ENCODE results near the gene MAN1C1.

MAN1C1 gene

GRCh38 chr1:25744636-25745425, 128.2 kb downstream of the MAN1C1 start:
- no peak for DNase-seq

DNA sequence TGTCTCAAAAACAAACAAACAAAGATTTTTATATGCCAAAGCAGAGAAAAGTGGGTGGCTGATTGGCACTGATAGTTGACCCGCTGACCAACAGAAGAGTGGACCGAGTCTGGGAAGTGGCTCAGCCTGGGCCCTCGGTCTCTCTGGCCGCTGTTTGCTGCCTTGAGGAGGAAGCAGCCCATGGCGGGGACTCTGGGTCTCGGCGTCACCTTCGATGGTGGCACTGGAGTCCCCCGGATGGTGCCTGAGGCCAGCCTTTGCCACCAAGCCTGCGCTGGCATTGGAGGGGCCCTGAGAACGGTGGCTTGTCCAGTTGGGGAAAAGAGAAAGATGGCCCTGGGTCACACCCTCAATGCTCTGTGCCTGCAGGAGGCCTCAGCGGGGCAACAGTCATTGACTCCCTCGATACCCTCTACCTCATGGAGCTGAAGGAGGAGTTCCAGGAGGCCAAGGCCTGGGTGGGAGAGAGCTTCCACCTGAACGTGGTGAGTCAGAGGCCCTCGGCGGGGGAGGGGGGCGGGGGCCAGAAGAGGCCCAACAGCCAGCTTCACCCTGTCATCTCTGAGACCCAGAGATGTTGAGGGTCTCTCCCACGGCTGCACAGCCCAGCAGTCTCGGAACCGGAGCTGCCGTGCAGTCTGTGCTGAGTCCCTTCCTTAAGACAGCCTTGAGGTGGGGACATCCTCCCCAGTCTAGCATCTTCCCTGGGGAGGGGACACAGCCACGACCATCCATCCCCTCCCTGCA, 129.9 kb downstream of the MAN1C1 start:
- DNase-seq: no peak

DNA sequence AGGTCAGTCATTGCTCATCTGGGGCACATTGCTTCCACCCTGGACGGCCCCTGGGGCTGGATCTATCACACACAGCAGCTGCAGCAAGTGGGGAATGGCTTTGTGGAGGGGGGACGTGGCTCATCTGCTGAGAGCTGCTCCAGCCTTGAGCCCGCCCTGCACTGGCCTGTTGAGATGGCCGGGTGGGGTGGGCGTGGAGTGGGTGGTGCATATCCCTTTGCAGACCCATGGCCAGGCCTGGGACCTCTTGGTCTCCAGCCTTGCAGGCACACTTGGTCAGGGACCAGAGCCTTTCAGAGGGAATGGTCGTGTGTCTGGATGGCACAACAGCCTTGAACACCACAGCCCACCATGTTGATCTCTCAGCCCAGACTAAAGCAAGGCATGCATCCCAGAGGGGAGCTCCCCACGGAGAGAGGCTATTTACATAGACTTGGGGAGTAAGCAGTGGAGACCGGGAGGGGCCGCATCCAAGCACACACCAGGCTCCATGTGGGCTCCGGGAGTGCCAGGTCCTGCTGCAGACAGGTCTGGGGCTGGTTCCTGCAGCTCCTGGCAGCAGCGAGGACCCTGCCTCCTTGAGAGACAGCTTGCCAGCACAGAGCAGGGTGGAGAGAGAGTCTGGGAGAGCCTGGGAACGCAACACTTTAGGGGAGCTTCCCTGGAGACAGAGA, 130.6 kb downstream of the MAN1C1 start:
- no peak for DNase-seq

- no peak for DNase-seq
These were observed 132.1 kb downstream of the MAN1C1 start for GRCh38 chr1:25748531-25749205.

GRCh38 chr1:25750923-25751605, 134.5 kb downstream of the MAN1C1 start:
- DNase-seq: no peak

DNA sequence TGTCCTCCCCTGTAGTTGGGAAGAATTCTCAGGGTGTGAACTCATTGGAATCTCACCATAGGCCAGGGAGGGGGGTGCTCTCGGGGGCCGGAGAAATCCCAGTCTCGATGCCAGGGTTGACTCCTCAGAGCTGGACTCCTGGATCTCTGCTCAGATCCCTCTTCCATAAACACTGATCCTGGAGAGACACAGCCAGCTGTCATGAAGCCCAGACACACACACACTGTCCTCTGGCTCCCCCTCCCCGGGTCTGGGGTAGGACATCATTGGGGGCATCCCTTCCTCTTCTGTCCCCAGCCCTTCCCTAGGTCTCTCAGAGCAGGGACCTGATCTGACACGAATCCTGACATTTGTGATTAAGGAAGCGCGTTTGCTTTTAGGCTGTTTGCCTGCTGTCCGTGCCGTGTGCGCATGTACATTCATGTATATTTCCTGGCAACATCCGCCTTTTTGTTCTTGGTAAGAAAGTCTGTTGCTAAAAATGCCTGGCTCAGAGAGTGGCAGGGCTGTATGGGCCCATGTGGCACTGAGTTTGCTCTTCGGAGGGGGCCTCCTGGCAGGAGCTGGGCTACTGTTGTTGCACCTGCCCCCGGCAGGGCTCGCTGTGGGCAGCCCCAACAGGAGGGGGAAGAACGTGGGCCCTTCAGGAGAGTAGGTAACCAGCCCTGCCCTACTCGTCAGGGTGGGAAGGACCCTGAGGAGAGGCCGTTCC, 138.0 kb downstream of the MAN1C1 start:
- DNase-seq: peak; percentile 16

DNA sequence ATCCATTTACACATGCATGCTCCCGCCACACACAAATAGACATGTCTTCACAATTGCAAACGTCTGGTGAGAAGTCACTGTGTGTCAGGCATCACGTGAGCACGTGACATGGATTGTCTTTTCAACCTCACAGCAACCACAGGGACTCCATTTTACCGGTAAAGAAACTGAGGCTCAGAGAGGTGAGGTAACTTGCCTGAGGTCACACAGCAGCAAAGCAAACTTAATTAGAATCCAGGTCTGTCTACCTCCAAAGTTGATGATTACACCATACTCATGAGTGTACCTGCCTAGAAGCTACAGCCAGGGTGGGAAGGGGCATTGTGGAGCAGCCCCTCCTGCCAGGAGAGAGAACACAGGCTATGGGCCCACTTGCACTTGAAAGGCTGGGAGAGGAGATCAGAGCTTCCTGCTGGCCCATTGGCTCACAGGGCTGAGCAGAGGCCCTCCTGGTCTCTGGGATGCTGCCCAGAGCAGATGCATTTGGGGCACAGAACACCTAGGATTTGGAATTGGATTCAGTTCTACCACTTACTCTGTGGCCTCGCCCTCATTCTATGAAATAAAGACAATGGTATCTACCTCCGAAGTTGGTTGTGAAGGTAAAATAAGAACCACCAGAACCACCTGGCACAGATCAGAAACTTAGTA, 139.0 kb downstream of the MAN1C1 start:
- no peak for DNase-seq

DNA sequence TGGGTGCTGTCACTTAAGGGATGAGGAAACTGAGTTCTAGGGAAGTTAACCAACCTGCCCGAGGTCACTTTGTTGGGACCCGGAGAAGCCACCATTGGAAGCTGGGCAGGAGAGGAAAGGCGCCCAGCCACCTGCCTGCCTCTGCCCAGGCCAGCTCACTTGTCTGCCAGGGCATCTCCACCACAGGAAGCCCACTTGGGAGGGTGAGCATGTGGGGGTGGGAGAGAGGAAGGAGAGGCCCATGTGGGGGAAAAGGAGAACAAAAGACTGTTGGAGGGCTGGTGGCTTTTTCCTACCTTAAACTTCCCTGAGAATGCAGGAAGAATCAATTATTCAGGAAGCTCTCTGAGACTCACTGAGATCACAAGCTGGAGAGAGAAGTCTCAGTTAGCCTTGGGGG, 139.6 kb downstream of the MAN1C1 start:
- no peak for DNase-seq

GRCh38 chr1:25757151-25757845, 140.7 kb downstream of the MAN1C1 start:
- DNase-seq: no peak

- no peak for DNase-seq
These were observed 141.2 kb downstream of the MAN1C1 start for GRCh38 chr1:25757846-25758185.

GRCh38 chr1:25758466-25759070, 142.0 kb downstream of the MAN1C1 start:
- DNase-seq: no peak

GRCh38 chr1:25760122-25760719, 143.6 kb downstream of the MAN1C1 start:
- no peak for DNase-seq

DNA sequence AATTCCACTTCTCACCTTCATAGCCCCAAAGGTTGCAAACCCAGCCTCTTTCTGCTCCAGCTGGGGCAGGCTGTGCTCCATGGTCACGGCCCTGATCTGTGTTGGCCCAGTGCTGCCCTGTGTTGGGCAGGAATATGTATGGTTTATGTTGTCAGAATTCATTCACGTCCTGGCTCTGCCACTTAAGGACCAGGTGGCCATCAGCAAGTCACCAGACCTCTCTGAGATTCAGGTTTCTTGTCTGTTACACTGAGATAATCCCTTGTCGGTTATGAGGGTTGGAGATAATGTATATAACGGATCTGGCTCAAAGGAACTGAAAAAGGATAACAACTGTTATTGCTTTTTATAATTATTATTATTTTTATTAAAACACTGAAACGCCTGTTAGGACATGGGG, 144.3 kb downstream of the MAN1C1 start:
- no peak for DNase-seq

GRCh38 chr1:25763493-25763892, 146.9 kb downstream of the MAN1C1 start:
- DNase-seq: no peak

DNA sequence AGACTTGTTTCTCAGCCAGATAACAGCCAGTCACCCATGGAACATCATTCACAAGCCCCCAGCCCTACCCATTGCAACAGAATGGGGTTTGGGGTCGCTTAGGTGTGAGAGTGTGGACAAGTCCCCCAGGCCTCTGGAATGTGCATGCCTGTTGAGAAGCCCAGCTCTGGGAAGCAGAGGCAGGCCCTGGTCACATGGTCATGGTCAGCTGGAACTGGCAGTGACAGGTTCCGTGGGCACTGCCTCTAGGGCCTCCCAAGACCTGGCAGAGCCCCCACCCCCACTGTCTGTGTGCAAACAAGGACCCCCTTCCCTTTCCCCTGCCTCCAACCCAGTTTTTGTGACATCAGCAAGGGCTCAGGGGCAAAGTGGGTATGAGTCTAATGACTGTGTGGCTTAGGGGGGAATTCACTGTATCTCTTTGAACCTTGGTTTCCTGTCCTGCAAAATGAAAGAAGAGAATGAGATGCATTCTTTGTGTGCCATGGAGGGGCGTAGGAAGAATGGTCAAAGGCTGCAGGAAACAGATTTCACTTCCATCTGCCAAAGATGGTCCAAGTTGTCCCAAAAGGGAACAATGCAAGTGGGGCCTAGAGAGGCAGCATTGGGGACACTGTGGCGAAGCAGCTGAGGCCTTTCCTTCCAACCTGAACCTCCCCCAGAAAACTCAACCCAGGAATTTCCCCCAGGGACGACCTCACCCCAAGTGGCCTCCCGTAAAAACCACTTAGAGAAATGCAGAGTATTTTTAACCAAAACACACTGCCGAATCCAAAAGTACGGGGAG, 148.7 kb downstream of the MAN1C1 start:
- no peak for DNase-seq

DNA sequence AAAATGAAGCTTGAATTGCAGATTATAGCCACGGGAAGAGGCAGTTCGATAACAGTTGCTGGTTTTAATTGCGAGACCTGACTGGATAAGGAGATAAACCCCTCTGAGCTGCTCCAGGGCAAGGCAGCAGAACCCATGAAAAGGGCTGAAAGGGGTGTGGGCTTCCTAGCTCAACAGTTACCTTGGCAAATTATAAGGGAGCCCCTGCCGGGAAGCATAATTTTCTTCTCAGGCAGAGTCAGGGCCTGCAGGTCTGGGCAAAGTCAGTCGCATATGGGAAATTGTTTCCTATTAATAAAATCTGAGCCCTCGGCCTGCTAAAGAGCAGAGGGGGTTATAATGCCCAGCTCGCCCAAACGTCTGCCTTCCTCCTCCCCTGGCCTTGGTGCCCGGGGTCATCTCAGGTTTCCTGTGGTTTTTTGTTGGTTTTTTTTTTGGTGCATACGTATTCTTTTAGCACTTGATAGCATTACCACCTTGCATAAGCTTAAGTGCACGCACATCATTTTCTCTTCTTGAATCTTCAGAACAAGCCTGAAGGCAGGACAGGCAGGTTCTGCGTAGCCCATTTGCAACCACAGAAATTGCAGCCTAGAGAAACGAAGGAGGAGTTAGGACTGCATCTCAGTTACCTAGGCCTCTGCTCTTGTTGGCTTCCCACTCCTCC, 149.5 kb downstream of the MAN1C1 start:
- no peak for DNase-seq

DNA sequence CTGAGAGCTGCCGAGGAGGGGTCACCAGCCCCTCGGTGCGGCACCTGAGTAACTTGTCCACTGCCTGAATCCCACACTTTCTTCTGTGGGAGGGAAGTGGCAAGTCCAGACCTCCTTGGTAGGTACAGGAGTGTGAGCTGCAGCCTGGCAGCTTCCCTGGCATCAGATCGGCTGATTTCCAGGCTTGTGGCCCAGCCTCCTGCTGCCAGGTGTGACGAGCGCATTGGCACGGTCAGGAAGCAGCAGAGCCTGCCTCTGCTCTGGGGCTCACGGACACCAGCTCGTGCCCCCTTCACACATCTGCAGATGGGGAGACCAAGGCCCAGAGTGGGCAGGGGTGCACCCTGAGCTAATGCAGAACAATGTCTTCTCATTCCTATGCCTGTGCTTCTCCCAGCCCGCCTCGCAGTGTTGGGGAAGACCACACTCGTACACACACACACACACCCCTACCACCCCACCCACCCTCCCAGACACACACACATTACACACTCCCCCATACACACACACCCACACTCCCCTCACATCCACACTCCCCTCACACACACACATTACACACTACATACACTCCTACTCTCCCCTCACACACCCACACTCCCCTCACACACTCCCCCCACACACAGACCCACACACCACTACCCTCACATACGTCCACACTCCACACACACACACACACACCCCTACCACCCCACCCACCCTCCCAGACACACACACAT, 150.3 kb downstream of the MAN1C1 start:
- DNase-seq: no peak

DNA sequence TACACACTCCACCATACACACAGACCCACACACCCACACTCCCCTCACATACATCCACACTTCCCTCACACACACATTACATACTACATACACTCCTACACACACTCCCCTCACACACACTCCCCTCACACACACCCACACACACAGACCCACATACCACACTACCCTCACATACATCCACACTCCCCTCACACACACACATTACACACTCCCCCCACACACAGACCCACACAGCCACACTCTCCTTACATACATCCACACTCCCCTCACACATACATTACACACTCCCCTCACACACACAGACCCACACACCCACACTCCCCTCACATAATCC, 150.8 kb downstream of the MAN1C1 start:
- no peak for DNase-seq
